ENCODE measurements around the gene NUCB1. TPM values are rescaled to one million over a fixed set of nuclear protein-coding genes. Genes with fewer than 3 reads are reported as not detected.

The NUCB1 gene
- total and polyA plus RNA-seq, 9 of the 15 experiments (the other 6 are each of a cell fraction or from before 2014, with no cell fraction given): 3.1 to 153 (median 71.7) TPM

DNA sequence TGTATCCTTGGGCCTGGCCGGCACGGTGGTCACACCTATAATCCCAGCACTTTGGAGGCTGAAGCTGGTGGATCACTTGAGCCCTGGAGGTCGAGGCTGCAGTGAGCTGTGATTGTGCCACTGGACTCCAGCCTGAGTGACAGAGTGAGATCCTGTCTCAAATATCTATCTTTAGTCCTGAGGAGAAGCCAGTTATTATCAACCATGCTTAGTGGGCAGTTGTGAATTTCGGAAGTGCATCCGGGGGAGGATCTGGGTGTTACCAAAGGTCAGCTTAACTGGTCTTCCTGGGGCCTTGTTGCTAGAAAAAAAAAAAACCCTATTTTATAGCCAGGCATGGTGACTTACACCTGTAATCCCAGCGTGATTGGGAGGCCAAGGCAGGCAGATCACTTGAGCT, 43.0 kb downstream of the NUCB1 start (continued):
- no peak for TF ChIP-seq HDAC1 (IDR thresholded peaks at IDR 0.05)
- TF ChIP-seq NR3C1 (CRISPR knock-in tag; IDR thresholded peaks at IDR 0.05): no peak
- no peak for TF ChIP-seq RBM34 (IDR thresholded peaks at IDR 0.05; ENCODE audit: borderline replicate concordance, insufficient read depth, low read length)
- no peak for TF ChIP-seq ZNF41 (CRISPR knock-in tag; conservative IDR thresholded peaks at IDR 0.05)
- no peak for TF ChIP-seq MTA3 (IDR thresholded peaks at IDR 0.05; ENCODE audit: borderline replicate concordance)
- no peak for TF ChIP-seq SIN3A (IDR thresholded peaks at IDR 0.05; ENCODE audit: borderline replicate concordance in 2 of 2, control insufficient read depth in 1 of 2, low read depth in 2 of 2, low read length in 2 of 2)
- TF ChIP-seq ARID1B (IDR thresholded peaks at IDR 0.05): no peak
- no peak for TF ChIP-seq HNRNPUL1 (IDR thresholded peaks at IDR 0.05; ENCODE audit: low read length)
- no peak for TF ChIP-seq ZNF146 (CRISPR knock-in tag; IDR thresholded peaks at IDR 0.05; ENCODE audit: unreplicated experiment)
- TF ChIP-seq, protein P1, sequence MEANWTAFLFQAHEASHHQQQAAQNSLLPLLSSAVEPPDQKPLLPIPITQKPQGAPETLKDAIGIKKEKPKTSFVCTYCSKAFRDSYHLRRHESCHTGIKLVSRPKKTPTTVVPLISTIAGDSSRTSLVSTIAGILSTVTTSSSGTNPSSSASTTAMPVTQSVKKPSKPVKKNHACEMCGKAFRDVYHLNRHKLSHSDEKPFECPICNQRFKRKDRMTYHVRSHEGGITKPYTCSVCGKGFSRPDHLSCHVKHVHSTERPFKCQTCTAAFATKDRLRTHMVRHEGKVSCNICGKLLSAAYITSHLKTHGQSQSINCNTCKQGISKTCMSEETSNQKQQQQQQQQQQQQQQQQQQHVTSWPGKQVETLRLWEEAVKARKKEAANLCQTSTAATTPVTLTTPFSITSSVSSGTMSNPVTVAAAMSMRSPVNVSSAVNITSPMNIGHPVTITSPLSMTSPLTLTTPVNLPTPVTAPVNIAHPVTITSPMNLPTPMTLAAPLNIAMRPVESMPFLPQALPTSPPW (CRISPR knock-in tag; IDR thresholded peaks at IDR 0.05): peak; percentile 24; the same call in 1 of the 2 replicates
- no peak for TF ChIP-seq SP2 (IDR thresholded peaks at IDR 0.05; ENCODE audit: extremely low read depth, low read depth, low read length, poor library complexity, severe bottlenecking)
- no peak for TF ChIP-seq HEY1 (CRISPR knock-in tag; IDR thresholded peaks at IDR 0.05; ENCODE audit: borderline replicate concordance)
- no peak for TF ChIP-seq PURB (CRISPR knock-in tag; IDR thresholded peaks at IDR 0.05; ENCODE audit: low read depth)
- TF ChIP-seq ZSCAN29 (IDR thresholded peaks at IDR 0.05): no peak
- no peak for TF ChIP-seq MCM3 (IDR thresholded peaks at IDR 0.05)
- TF ChIP-seq, protein P2, sequence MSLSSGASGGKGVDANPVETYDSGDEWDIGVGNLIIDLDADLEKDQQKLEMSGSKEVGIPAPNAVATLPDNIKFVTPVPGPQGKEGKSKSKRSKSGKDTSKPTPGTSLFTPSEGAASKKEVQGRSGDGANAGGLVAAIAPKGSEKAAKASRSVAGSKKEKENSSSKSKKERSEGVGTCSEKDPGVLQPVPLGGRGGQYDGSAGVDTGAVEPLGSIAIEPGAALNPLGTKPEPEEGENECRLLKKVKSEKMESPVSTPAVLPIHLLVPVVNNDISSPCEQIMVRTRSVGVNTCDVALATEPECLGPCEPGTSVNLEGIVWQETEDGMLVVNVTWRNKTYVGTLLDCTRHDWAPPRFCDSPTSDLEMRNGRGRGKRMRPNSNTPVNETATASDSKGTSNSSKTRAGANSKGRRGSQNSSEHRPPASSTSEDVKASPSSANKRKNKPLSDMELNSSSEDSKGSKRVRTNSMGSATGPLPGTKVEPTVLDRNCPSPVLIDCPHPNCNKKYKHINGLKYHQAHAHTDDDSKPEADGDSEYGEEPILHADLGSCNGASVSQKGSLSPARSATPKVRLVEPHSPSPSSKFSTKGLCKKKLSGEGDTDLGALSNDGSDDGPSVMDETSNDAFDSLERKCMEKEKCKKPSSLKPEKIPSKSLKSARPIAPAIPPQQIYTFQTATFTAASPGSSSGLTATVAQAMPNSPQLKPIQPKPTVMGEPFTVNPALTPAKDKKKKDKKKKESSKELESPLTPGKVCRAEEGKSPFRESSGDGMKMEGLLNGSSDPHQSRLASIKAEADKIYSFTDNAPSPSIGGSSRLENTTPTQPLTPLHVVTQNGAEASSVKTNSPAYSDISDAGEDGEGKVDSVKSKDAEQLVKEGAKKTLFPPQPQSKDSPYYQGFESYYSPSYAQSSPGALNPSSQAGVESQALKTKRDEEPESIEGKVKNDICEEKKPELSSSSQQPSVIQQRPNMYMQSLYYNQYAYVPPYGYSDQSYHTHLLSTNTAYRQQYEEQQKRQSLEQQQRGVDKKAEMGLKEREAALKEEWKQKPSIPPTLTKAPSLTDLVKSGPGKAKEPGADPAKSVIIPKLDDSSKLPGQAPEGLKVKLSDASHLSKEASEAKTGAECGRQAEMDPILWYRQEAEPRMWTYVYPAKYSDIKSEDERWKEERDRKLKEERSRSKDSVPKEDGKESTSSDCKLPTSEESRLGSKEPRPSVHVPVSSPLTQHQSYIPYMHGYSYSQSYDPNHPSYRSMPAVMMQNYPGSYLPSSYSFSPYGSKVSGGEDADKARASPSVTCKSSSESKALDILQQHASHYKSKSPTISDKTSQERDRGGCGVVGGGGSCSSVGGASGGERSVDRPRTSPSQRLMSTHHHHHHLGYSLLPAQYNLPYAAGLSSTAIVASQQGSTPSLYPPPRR (CRISPR knock-in tag; IDR thresholded peaks at IDR 0.05; ENCODE audit: borderline replicate concordance): no peak
- TF ChIP-seq, protein P3, sequence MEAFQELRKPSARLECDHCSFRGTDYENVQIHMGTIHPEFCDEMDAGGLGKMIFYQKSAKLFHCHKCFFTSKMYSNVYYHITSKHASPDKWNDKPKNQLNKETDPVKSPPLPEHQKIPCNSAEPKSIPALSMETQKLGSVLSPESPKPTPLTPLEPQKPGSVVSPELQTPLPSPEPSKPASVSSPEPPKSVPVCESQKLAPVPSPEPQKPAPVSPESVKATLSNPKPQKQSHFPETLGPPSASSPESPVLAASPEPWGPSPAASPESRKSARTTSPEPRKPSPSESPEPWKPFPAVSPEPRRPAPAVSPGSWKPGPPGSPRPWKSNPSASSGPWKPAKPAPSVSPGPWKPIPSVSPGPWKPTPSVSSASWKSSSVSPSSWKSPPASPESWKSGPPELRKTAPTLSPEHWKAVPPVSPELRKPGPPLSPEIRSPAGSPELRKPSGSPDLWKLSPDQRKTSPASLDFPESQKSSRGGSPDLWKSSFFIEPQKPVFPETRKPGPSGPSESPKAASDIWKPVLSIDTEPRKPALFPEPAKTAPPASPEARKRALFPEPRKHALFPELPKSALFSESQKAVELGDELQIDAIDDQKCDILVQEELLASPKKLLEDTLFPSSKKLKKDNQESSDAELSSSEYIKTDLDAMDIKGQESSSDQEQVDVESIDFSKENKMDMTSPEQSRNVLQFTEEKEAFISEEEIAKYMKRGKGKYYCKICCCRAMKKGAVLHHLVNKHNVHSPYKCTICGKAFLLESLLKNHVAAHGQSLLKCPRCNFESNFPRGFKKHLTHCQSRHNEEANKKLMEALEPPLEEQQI (IDR thresholded peaks at IDR 0.05): no peak
- TF ChIP-seq, protein P4, sequence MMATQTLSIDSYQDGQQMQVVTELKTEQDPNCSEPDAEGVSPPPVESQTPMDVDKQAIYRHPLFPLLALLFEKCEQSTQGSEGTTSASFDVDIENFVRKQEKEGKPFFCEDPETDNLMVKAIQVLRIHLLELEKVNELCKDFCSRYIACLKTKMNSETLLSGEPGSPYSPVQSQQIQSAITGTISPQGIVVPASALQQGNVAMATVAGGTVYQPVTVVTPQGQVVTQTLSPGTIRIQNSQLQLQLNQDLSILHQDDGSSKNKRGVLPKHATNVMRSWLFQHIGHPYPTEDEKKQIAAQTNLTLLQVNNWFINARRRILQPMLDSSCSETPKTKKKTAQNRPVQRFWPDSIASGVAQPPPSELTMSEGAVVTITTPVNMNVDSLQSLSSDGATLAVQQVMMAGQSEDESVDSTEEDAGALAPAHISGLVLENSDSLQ (IDR thresholded peaks at IDR 0.05): peak; percentile 81
- no peak for TF ChIP-seq PHF8 (IDR thresholded peaks at IDR 0.05; ENCODE audit: borderline replicate concordance, low read length)
- no peak for TF ChIP-seq ZNF561 (CRISPR knock-in tag; conservative IDR thresholded peaks at IDR 0.05)
